OCI-LY1 (cell line): ENCODE results near the gene CD72.

ENCODE experiments used
- CTCF ChIP-seq: fragments of 200-600 bp; sonication (generic), shearing (Covaris generic); IDR thresholded peaks from 2 replicates; pipeline ENCODE4 v1.5.1; 2017; ENCODE audit warnings: mild to moderate bottlenecking, antibody characterized with exemption, low read length, moderate library complexity, mixed read lengths
- EZH2 ChIP-seq: fragments of 200-600 bp; sonication (generic), shearing (Covaris generic); IDR thresholded peaks from 2 replicates; pipeline ENCODE4 v1.8.0; 2017; ENCODE audit warnings: borderline replicate concordance, mixed run types, mild to moderate bottlenecking, antibody characterized with exemption, low read length, moderate library complexity, mixed read lengths

GRCh38 chr9:35656348-35656747 lies 38.1 kb upstream of the CD72 start:
- TF ChIP-seq CTCF (no peak), EZH2 (no peak)
